ENCODE data around the gene PATZ1.

PATZ1 gene

GRCh38 chr22:31342389-31343140, 3.6 kb downstream of the PATZ1 start:
- ChIA-PET POLR2A (interaction anchor here (0.6 to 1.2 kb wide), 2 partner anchors 68 to 183 kb away, joined by 3 to 5 read pairs; no protein-coding TSS in a partner anchor), CTCF (interaction anchor here (0.6 to 0.7 kb wide), 2 partner anchors 29 to 1533 kb away, joined by 3 to 4 read pairs; no protein-coding TSS in a partner anchor)
- TF ChIP-seq MEIS1 (CRISPR knock-in tag; IDR thresholded peaks at IDR 0.05; ENCODE audit: borderline replicate concordance) (no peak), ZBTB1 (tag by site-specific recombination; IDR thresholded peaks at IDR 0.05) (no peak), ZIC2 (tag by site-specific recombination; IDR thresholded peaks at IDR 0.05) (0 out of 2 replicates have a peak, but pooled peaks have one; percentile 14), ZFHX2 (tag by site-specific recombination; conservative IDR thresholded peaks at IDR 0.05) (peak; percentile 62), ZNF341 (tag by site-specific recombination; IDR thresholded peaks at IDR 0.05; ENCODE audit: low read depth) (peak; percentile 72), ZBTB11 (tag by site-specific recombination; conservative IDR thresholded peaks at IDR 0.05; ENCODE audit: low read depth) (peak; percentile 39; the same call in 1 of the 2 replicates), EGR2 (tag by site-specific recombination; IDR thresholded peaks at IDR 0.05; ENCODE audit: low read depth) (peak; percentile 73)
- Histone ChIP-seq H3K27ac (ENCODE audit: extremely low read depth, low read depth, low read length) (peak overlapping the region; percentile 57; the same call in 1 of the 2 replicates), H3K4me3 (ENCODE audit: low read depth, low read length) (peak overlapping the region; percentile 36), H3K4me1 (ENCODE audit: control insufficient read depth, insufficient read depth, low read length) (peaks cover 20% of the 10 kb centered on the region), H3K9me3 (ENCODE audit: control insufficient read depth, insufficient read depth, low read depth, low read length) (no peaks in the 10 kb centered on the region), H3K36me3 (ENCODE audit: control insufficient read depth in 2 of 2, insufficient read depth in 1 of 2, low read length in 2 of 2) (peaks cover 18 to 76% of the 10 kb centered on the region in 2 experiments)

- Histone ChIP-seq H3K4me1 (ENCODE audit: control insufficient read depth, insufficient read depth, low read length) (peaks cover 20% of the 10 kb centered on the region), H3K9me3 (ENCODE audit: control insufficient read depth, insufficient read depth, low read depth, low read length) (no peaks in the 10 kb centered on the region), H3K4me3 (ENCODE audit: low read depth, low read length) (no peak overlapping the region), H3K36me3 (ENCODE audit: control insufficient read depth in 2 of 2, insufficient read depth in 1 of 2, low read length in 2 of 2) (peaks cover 18 to 83% of the 10 kb centered on the region in 2 experiments), H3K27ac (ENCODE audit: extremely low read depth, low read depth, low read length) (no peak overlapping the region)
- ChIA-PET CTCF (interaction anchor here (1.0 kb wide), 1 partner anchor 9 kb away, joined by 3 read pairs; no protein-coding TSS in a partner anchor), POLR2A (interaction anchor here (1.2 kb wide), 1 partner anchor 69 kb away, joined by 5 read pairs; no protein-coding TSS in a partner anchor)
- TF ChIP-seq ZNF449 (tag by site-specific recombination; IDR thresholded peaks at IDR 0.05) = peak; percentile 80
- TF ChIP-seq ZNF157 (tag by site-specific recombination; IDR thresholded peaks at IDR 0.05) = no peak
These were observed 4.6 kb downstream of the PATZ1 start for GRCh38 chr22:31341386-31342088.

- no peak overlapping the region for H3K4me3 ChIP-seq (ENCODE audit: low read depth, low read length)
- peaks cover 20% of the 10 kb centered on the region for H3K4me1 ChIP-seq (ENCODE audit: control insufficient read depth, insufficient read depth, low read length)
- no peaks in the 10 kb centered on the region for H3K9me3 ChIP-seq (ENCODE audit: control insufficient read depth, insufficient read depth, low read depth, low read length)
- peaks cover 23 to 86% of the 10 kb centered on the region in 2 experiments for H3K36me3 ChIP-seq (ENCODE audit: control insufficient read depth in 2 of 2, insufficient read depth in 1 of 2, low read length in 2 of 2)
- no peak overlapping the region for H3K27ac ChIP-seq (ENCODE audit: extremely low read depth, low read depth, low read length)
- ChIA-PET CTCF (interaction anchor here (1.0 kb wide), 1 partner anchor 8 kb away, joined by 3 read pairs; no protein-coding TSS in a partner anchor), POLR2A (interaction anchor here (1.2 kb wide), 1 partner anchor 70 kb away, joined by 5 read pairs; no protein-coding TSS in a partner anchor)
- peak; percentile 54 for TF ChIP-seq PRDM10 (tag by site-specific recombination; IDR thresholded peaks at IDR 0.05)
- TF ChIP-seq ZNF184 (tag by site-specific recombination; IDR thresholded peaks at IDR 0.05) = no peak
These were observed 5.3 kb downstream of the PATZ1 start for GRCh38 chr22:31340765-31341247.
